GM18861 (cell line): ENCODE results near the gene DDOST.
A peak's percentile ranks its signal among the peaks of the same experiment; 100 is the strongest.

ENCODE experiments used
- ATAC-seq: cut with Tn5 transposase; IDR thresholded peaks from one replicate; pipeline ENCODE4 v1.9.1; 2021; ENCODE audit not compliant: unreplicated experiment

The DDOST gene

GRCh38 chr1:20661207-20662109 lies at the start of gene DDOST:
TSS of gene DDOST (minus strand) at chr1:20661369. CDS start at chr1:20661350, 19 bp downstream.
- peak; percentile 93 for ATAC-seq

- no peak for ATAC-seq
These were observed 49.5 kb upstream of the DDOST start for GRCh38 chr1:20710469-20711284.

GRCh38 chr1:20709868-20710267 lies 48.7 kb upstream of the DDOST start:
- ATAC-seq, result no peak

GRCh38 chr1:20708891-20709290 lies 47.7 kb upstream of the DDOST start:
- ATAC-seq, result no peak

- no peak for ATAC-seq
These were observed 46.9 kb upstream of the DDOST start for GRCh38 chr1:20708057-20708456.

GRCh38 chr1:20706841-20707240 lies 45.7 kb upstream of the DDOST start:
- ATAC-seq, result no peak

- ATAC-seq, result no peak
These were observed 44.1 kb upstream of the DDOST start for GRCh38 chr1:20705203-20705755.

GRCh38 chr1:20704390-20705202 lies 43.4 kb upstream of the DDOST start:
- no peak for ATAC-seq

GRCh38 chr1:20703124-20703756 lies 42.1 kb upstream of the DDOST start:
- no peak for ATAC-seq

- ATAC-seq, result no peak
These were observed 41.2 kb upstream of the DDOST start for GRCh38 chr1:20702416-20702815.

GRCh38 chr1:20701847-20702246 lies 40.7 kb upstream of the DDOST start:
- ATAC-seq, result no peak

GRCh38 chr1:20701446-20701845 lies 40.3 kb upstream of the DDOST start:
- no peak for ATAC-seq

GRCh38 chr1:20700636-20701215 lies 39.6 kb upstream of the DDOST start:
- ATAC-seq, result no peak

- ATAC-seq, result no peak
These were observed 38.4 kb upstream of the DDOST start for GRCh38 chr1:20699558-20699957.

- no peak for ATAC-seq
These were observed 37.2 kb upstream of the DDOST start for GRCh38 chr1:20698195-20698910.

GRCh38 chr1:20697563-20697962 lies 36.4 kb upstream of the DDOST start:
- ATAC-seq, result no peak

GRCh38 chr1:20696397-20697333 lies 35.5 kb upstream of the DDOST start:
- no peak for ATAC-seq

GRCh38 chr1:20695515-20695914 lies 34.3 kb upstream of the DDOST start:
- ATAC-seq, result no peak
